Stimulated activated CD8-positive, alpha-beta memory T cell treated with anti-CD3 and anti-CD28 coated beads, Interleukin-7, amount 100 ng/mL, for 1 hour (primary cell): ENCODE measurements around the gene RBMY1E.
"Not testable (repeated sequence)": the region's sequence is repeated elsewhere in the genome, so short reads cannot be mapped to it uniquely, and the experiment has no call there.

ENCODE experiments used
- DNase-seq, 2 donors: peaks; one replicate each; pipeline ENCODE4 v3.0.0-alpha.2; 2020; ENCODE audit warnings: low read depth in 2 of 2

RBMY1E gene

DNA sequence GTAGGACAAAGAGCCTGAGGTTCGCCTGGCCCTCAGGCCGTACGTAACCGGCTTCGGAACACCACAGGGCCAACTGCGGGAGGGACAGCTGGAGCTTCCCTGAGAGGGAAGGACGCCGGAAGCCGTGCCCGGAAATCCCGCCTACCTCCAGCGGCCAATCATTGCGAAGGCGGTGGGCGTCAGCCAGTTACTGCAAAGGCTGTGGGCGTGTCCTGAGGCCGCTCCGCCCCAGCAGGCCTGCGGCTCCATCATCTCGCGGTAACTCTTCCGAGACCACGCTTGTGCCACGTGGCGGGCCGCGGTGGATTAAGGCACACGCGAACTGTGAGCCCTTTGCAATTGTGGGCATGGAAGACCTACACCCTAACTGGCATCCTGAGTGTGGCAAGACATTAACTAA lies at the start of gene RBMY1E:
RBMY1E (minus strand) TSS at position 101 of the 400 bp plus-strand sequence. CDS start 1,978 bp downstream, outside the sequence.
- not testable (repeated sequence) for DNase-seq

- not testable (repeated sequence) for DNase-seq
Measured at GRCh38 chrY:21894426-21894825, 23.4 kb downstream of the RBMY1E start, which contains the start of gene RBMY1D. Gene RBMY1D, minus strand, starts transcription at chrY:21894526. Its CDS starts 2,013 bp downstream, at chrY:21892513.

GRCh38 chrY:21869407-21870076 lies 48.3 kb downstream of the RBMY1E start:
- not testable (repeated sequence) for DNase-seq
